Gastrocnemius medialis (tissue), 4 donors: Measurements from ENCODE around the gene TSC2. TPM values are rescaled to one million over a fixed set of nuclear protein-coding genes. Genes with fewer than 3 reads are reported as not detected.
"Not testable (repeated sequence)": the region's sequence is repeated elsewhere in the genome, so short reads cannot be mapped to it uniquely, and the experiment has no call there.

Experiments
- ATAC-seq, 2 donors: fragments of 150-250 bp; one replicate each; pipeline ENCODE4 v1.9.1; 2016
- DNase-seq, 2 donors: peaks; one replicate each; pipeline ENCODE4 v3.0.0-alpha.2; 2019
- H3K27ac ChIP-seq, 4 donors: fragments of 200-600 bp; sonication (generic); 1 replicate in 1 of 4; 2 replicates in 3 of 4; pipeline ENCODE4 v1.5.1; 2016 to 2018; ENCODE audit warnings: mild to moderate bottlenecking in 2 of 4, moderate library complexity in 1 of 4
- H3K27me3 ChIP-seq, 3 donors: fragments of 200-600 bp; sonication (generic) in 2 of 3; 1 replicate in 1 of 3; 2 replicates in 2 of 3; pipeline versions ENCODE4 v1.5.1 to v1.6.0; 2016 to 2019; ENCODE audit warnings: mild to moderate bottlenecking in 1 of 3, moderate library complexity in 1 of 3
- H3K36me3 ChIP-seq, 2 donors: fragments of 200-600 bp; sonication (generic) in 1 of 2; one replicate each; pipeline ENCODE4 v1.5.1; 2017 to 2018
- H3K4me1 ChIP-seq, 2 donors: fragments of 200-600 bp; sonication (generic) in 1 of 2; one replicate each; pipeline ENCODE4 v1.5.1; 2016 to 2017; ENCODE audit warnings: mild to moderate bottlenecking in 2 of 2
- H3K4me3 ChIP-seq, 4 donors: fragments of 200-600 bp; sonication (generic) in 3 of 4; 1 replicate in 1 of 4; 2 replicates in 3 of 4; pipeline ENCODE4 v1.5.1; 2016 to 2019; ENCODE audit warnings: mild to moderate bottlenecking in 2 of 4
- H3K9me3 ChIP-seq, 3 donors: fragments of 200-600 bp; sonication (generic) in 2 of 3; 1 replicate in 1 of 3; 2 replicates in 2 of 3; pipeline ENCODE4 v1.5.1; 2016 to 2019
- CTCF ChIP-seq, 5 experiments: fragments of 450-650 bp in 3 of 5; fragments of 200-600 bp in 2 of 5; sonication (generic) in 2 of 5; IDR thresholded peaks in 4 of 5; conservative IDR thresholded peaks in 1 of 5; 1 replicate in 4 of 5; 2 replicates in 1 of 5; pipeline ENCODE4 v1.5.1; 2016 to 2019; ENCODE audit warnings: antibody characterized with exemption in 5 of 5, mild to moderate bottlenecking in 3 of 5, moderate library complexity in 3 of 5
- POLR2A ChIP-seq, 2 donors: fragments of 450-650 bp; IDR thresholded peaks; one replicate each; pipeline ENCODE4 v1.6.1; 2017; ENCODE audit warnings: antibody characterized with exemption in 2 of 2, mild to moderate bottlenecking in 2 of 2, moderate library complexity in 2 of 2
- in situ Hi-C, 4 donors: fragments of 200-750 bp; cut with MboI; loops; one replicate each; pipeline versions ENCODE4 v1.15.0 to v1.8.0; 2017; ENCODE audit warnings: low sequenced_read_pairs in 4 of 4
- intact Hi-C: fragments of 100-400 bp; cut with DNase I; formaldehyde crosslinking; loops from one replicate; pipeline ENCODE4 v1.15.1; 2023; ENCODE audit warnings: low total_unique reads
- total RNA-seq, 4 donors: library from RNA; depleted of rRNA; stranded (reverse); fragments of >200 nt; gene quantifications; one replicate each; pipeline versions ENCODE4 v1.1.0 to v1.2.3, GENCODE V29; 2016

TSC2 gene
- total RNA-seq, 4 donors from 2014 or later, result 44.5 to 62.7 (median 53.8) TPM

- ATAC-seq, H3K27me3 ChIP-seq, in situ Hi-C loops, H3K9me3 ChIP-seq, H3K4me3 ChIP-seq, intact Hi-C loops, DNase-seq: not testable (repeated sequence)
- H3K27ac ChIP-seq, result peak overlapping the region; percentile 70 to 84 (median 74)
- H3K4me1 ChIP-seq, result peaks cover 45 to 62% of the 10 kb centered on the region in 2 donors
- H3K36me3 ChIP-seq, result peaks cover 0 to 11% of the 10 kb centered on the region in 2 donors
These were observed 70.4 kb downstream of the TSC2 start for GRCh38 chr16:2117960-2118722.

- H3K36me3 ChIP-seq, H3K9me3 ChIP-seq, in situ Hi-C loops, H3K27me3 ChIP-seq: not testable (repeated sequence)
- TF ChIP-seq CTCF (IDR thresholded peaks at IDR 0.05 in 4 of 5, conservative IDR thresholded peaks at IDR 0.05 in 1 of 5), result peak in 4 of 5 experiments; percentile 12 to 48 (median 41)
- intact Hi-C loops, result loop anchor here (1.0 to 2.0 kb wide), 2 partner anchors 19 to 27 kb away; partner anchors contain the start of gene RAB26
- peak overlapping the region; percentile 98 to 100 (median 98) for H3K27ac ChIP-seq
- H3K4me3 ChIP-seq, result peak overlapping the region in 2 of 4 donors; percentile 40 to 48
- DNase-seq (peak; percentile 51 to 75), ATAC-seq (peak; percentile 37 to 63)
- H3K4me1 ChIP-seq, result peaks cover 69 to 87% of the 10 kb centered on the region in 2 donors
These were observed 73.5 kb downstream of the TSC2 start for GRCh38 chr16:2121325-2121724.

GRCh38 chr16:2121853-2122252 is 74.1 kb downstream of the TSC2 start:
- ATAC-seq, result peak; percentile 34 to 49
- Histone ChIP-seq H3K4me1 (peaks cover 70 to 89% of the 10 kb centered on the region in 2 donors), H3K9me3 (no peaks in the 10 kb centered on the region), H3K36me3 (no peaks in the 10 kb centered on the region), H3K27me3 (no peaks in the 10 kb centered on the region), H3K27ac (peak overlapping the region; percentile 98 to 100 (median 98)), H3K4me3 (peak overlapping the region in 3 of 4 donors; percentile 13 to 48 (median 40))
- peak; percentile 50 to 82 for DNase-seq
- in situ Hi-C loops (no loop called here), intact Hi-C loops (loop anchor here (1.0 to 2.0 kb wide), 2 partner anchors 18 to 27 kb away; partner anchors contain the start of gene RAB26)
- no peak for TF ChIP-seq POLR2A (IDR thresholded peaks at IDR 0.05)
- no peak for TF ChIP-seq CTCF (IDR thresholded peaks at IDR 0.05 in 4 of 5, conservative IDR thresholded peaks at IDR 0.05 in 1 of 5)

GRCh38 chr16:2122429-2122828 is 74.6 kb downstream of the TSC2 start:
- Histone ChIP-seq H3K36me3 (no peaks in the 10 kb centered on the region), H3K27me3 (no peaks in the 10 kb centered on the region), H3K4me1 (peaks cover 70 to 90% of the 10 kb centered on the region in 2 donors), H3K9me3 (no peaks in the 10 kb centered on the region), H3K4me3 (peak overlapping the region in 3 of 4 donors; percentile 13 to 40 (median 22)), H3K27ac (peak overlapping the region; percentile 98 to 100 (median 98))
- TF ChIP-seq POLR2A (IDR thresholded peaks at IDR 0.05) (no peak), CTCF (IDR thresholded peaks at IDR 0.05 in 4 of 5, conservative IDR thresholded peaks at IDR 0.05 in 1 of 5) (no peak)
- intact Hi-C loops (no loop called here), in situ Hi-C loops (no loop called here)
- DNase-seq (no peak), ATAC-seq (no peak)

- H3K4me1 ChIP-seq, result peaks cover 70 to 89% of the 10 kb centered on the region in 2 donors
- intact Hi-C loops, DNase-seq, H3K36me3 ChIP-seq, in situ Hi-C loops, H3K9me3 ChIP-seq, H3K27me3 ChIP-seq: not testable (repeated sequence)
- peak overlapping the region; percentile 98 to 100 (median 98) for H3K27ac ChIP-seq
- H3K4me3 ChIP-seq, result peak overlapping the region; percentile 13 to 51 (median 25)
- peak; percentile 13 to 19 for ATAC-seq
These were observed 75.3 kb downstream of the TSC2 start for GRCh38 chr16:2122934-2123683.
